K562 (cell line): ENCODE measurements around the gene CD164L2. TPM values are rescaled to one million over a fixed set of nuclear protein-coding genes. Genes with fewer than 3 reads are reported as not detected.

Experiments used
- ARID2 ChIP-seq: fragments of 450-650 bp; IDR thresholded peaks from 2 replicates; pipeline ENCODE4 v1.6.1; 2017; ENCODE audit warnings: antibody characterized with exemption, mild to moderate bottlenecking
- ARNT ChIP-seq, 2 experiments: fragments of 450-650 bp; IDR thresholded peaks; 2 replicates each; pipeline ENCODE4 v1.6.1; 2016; ENCODE audit warnings: mild to moderate bottlenecking in 1 of 2
- CBX5 ChIP-seq: IDR thresholded peaks from 2 replicates; pipeline ENCODE4 v1.6.1; 2014; ENCODE audit warnings: low read depth, borderline replicate concordance
- E2F5 ChIP-seq: sonication (generic); formaldehyde crosslinking; IDR thresholded peaks from 2 replicates; pipeline ENCODE4 v1.8.0; 2022; ENCODE audit warnings: mild to moderate bottlenecking, missing genetic modification reagents
- FOXP4 ChIP-seq: sonication (generic); formaldehyde crosslinking; IDR thresholded peaks from 2 replicates; pipeline ENCODE4 v1.8.0; 2022; ENCODE audit warnings: mild to moderate bottlenecking, missing genetic modification reagents, borderline replicate concordance
- MAFK ChIP-seq: IDR thresholded peaks from 2 replicates; pipeline ENCODE4 v1.6.1; 2011; ENCODE audit warnings: low read length, improper control_type of control experiment
- NCOA2 ChIP-seq, 2 experiments: fragments of 450-650 bp; IDR thresholded peaks; 2 replicates each; pipeline ENCODE4 v1.6.1; 2018; ENCODE audit warnings: mild to moderate bottlenecking in 2 of 2, moderate library complexity in 1 of 2; ENCODE audit not compliant: partially characterized antibody in 2 of 2
- PATZ1 ChIP-seq: fragments of 250-450 bp; sonication (Bioruptor Pico); IDR thresholded peaks from 2 replicates; pipeline ENCODE4 v1.5.0; 2020; ENCODE audit warnings: mild to moderate bottlenecking, borderline replicate concordance
- RAD51 ChIP-seq: fragments of 450-650 bp; IDR thresholded peaks from 2 replicates; pipeline ENCODE4 v1.7.1; 2016; ENCODE audit warnings: low read depth, mild to moderate bottlenecking, borderline replicate concordance
- RBM22 ChIP-seq: fragments of 200-400 bp; formaldehyde crosslinking; IDR thresholded peaks from 2 replicates; pipeline ENCODE4 v1.6.1; 2018; ENCODE audit warnings: low read length, low read depth; ENCODE audit not compliant: poor library complexity, severe bottlenecking
- SREBF1 ChIP-seq: fragments of 150-350 bp; IDR thresholded peaks from 2 replicates; pipeline ENCODE4 v1.6.1; 2014; ENCODE audit warnings: antibody characterized with exemption, low read depth, low read length, borderline replicate concordance
- SREBF2 ChIP-seq: sonication (generic); formaldehyde crosslinking; IDR thresholded peaks from 2 replicates; pipeline ENCODE4 v1.4.0; 2020; ENCODE audit warnings: mild to moderate bottlenecking, missing genetic modification reagents
- STAT5B ChIP-seq: fragments of 250-450 bp; sonication (Bioruptor Pico); IDR thresholded peaks from 2 replicates; pipeline ENCODE4 v1.8.0; 2021; ENCODE audit warnings: mild to moderate bottlenecking, inconsistent platforms
- STAT6 ChIP-seq: sonication (generic); formaldehyde crosslinking; IDR thresholded peaks from 2 replicates; pipeline ENCODE4 v1.8.1; 2023; ENCODE audit warnings: mild to moderate bottlenecking, missing genetic modification reagents
- ZNF232 ChIP-seq: sonication (generic); formaldehyde crosslinking; IDR thresholded peaks from 2 replicates; pipeline ENCODE4 v1.8.0; 2022; ENCODE audit warnings: mild to moderate bottlenecking, missing genetic modification reagents
- ZNF354B ChIP-seq: fragments of 250-450 bp; sonication (Bioruptor Pico); IDR thresholded peaks from 2 replicates; pipeline ENCODE4 v1.4.0; 2020
- ZNF408 ChIP-seq: fragments of 250-450 bp; sonication (Bioruptor Pico); IDR thresholded peaks from 2 replicates; pipeline ENCODE4 v1.4.0; 2020; ENCODE audit warnings: low read depth, mild to moderate bottlenecking, moderate library complexity
- ZSCAN32 ChIP-seq: fragments of 450-650 bp; formaldehyde crosslinking; IDR thresholded peaks from 2 replicates; pipeline ENCODE4 v1.4.0; 2020; ENCODE audit warnings: mild to moderate bottlenecking, moderate library complexity
- polyA plus RNA-seq, 8 experiments: library from polyadenylated mRNA; depleted of rRNA in 4 of 8; stranded (reverse) in 5 of 8; unstranded in 3 of 8; fragments of >200 nt; fragmentation: Nextera tagmentation in 2 of 8; fragmentation: Illumina TruSeq in 1 of 8; extraction: Ambion mirVana in 2 of 8; extraction: Trizol in 1 of 8; gene quantifications; 2 replicates each; pipeline versions ENCODE4 v1.2.1 to v1.2.3, GENCODE V29; 2011 to 2014; ENCODE audit warnings: inconsistent platforms in 1 of 8, missing spikeins in 1 of 8
- total RNA-seq, 7 experiments: library from RNA; depleted of rRNA in 6 of 7; stranded (reverse); fragments of >200 nt in 6 of 7; fragmentation: Illumina TruSeq in 2 of 7; extraction: Trizol in 2 of 7; gene quantifications; 2 replicates each; pipeline versions ENCODE4 v1.2.1 to v1.2.3, GENCODE V29; 2011 to 2021; ENCODE audit warnings: low replicate concordance in 1 of 7

Gene CD164L2
- total and polyA plus RNA-seq, 9 of the 15 experiments (the other 6 are each of a cell fraction or from before 2014, with no cell fraction given): 0.08 to 0.92 (median 0.38) TPM; not detected in 1

GRCh38 chr1:27357281-27358037, 25.7 kb downstream of the CD164L2 start (continued):
- TF ChIP-seq CBX5: no peak
- no peak for TF ChIP-seq RAD51
- no peak for TF ChIP-seq STAT6 (CRISPR knock-in tag)
- TF ChIP-seq ZNF354B (CRISPR knock-in tag): no peak
- no peak for TF ChIP-seq E2F5
- no peak for TF ChIP-seq SREBF1
- TF ChIP-seq ARNT (IDR thresholded peaks at IDR 0.05): no peak
- TF ChIP-seq PATZ1 (CRISPR knock-in tag): no peak
- no peak for TF ChIP-seq ZNF408 (CRISPR knock-in tag)
- no peak for TF ChIP-seq STAT5B
- no peak for TF ChIP-seq ARID2
- TF ChIP-seq NCOA2 (IDR thresholded peaks at IDR 0.05; ENCODE audit: partially characterized antibody in 2 of 2): no peak
- no peak for TF ChIP-seq ZSCAN32 (CRISPR knock-in tag)
- TF ChIP-seq SREBF2 (CRISPR knock-in tag): no peak
- TF ChIP-seq RBM22: no peak
- TF ChIP-seq MAFK: no peak
- no peak for TF ChIP-seq FOXP4 (CRISPR knock-in tag)
- no peak for TF ChIP-seq ZNF232 (CRISPR knock-in tag)
